ENCODE results near the gene FOXK1.
A peak's percentile ranks its signal among the peaks of the same experiment; 100 is the strongest.

- TF ChIP-seq CTCF (IDR thresholded peaks at IDR 0.05; ENCODE audit: insufficient read depth, low read depth, low read length) (peak; percentile 3), EZH2 (IDR thresholded peaks at IDR 0.05; ENCODE audit: insufficient read depth, low read length) (no peak)
Observed at GRCh38 chr7:4700577-4701235, 18.6 kb downstream of the FOXK1 start.
